ENCODE measurements around the gene EFL1. TPM values are rescaled to one million over a fixed set of nuclear protein-coding genes. Genes with fewer than 3 reads are reported as not detected.

Gene EFL1
- total RNA-seq, 2 donors from 2014 or later, result 22.7 to 29.3 TPM

- Histone ChIP-seq H3K27me3 (replicated peaks; ENCODE audit: insufficient read depth) (no peaks in the 10 kb centered on the region), H3K36me3 (no peaks in the 10 kb centered on the region), H3K9me3 (no peaks in the 10 kb centered on the region), H3K4me1 (replicated peaks) (no peaks in the 10 kb centered on the region), H3K4me3 (no peak overlapping the region), H3K27ac (peak overlapping the region in 1 of 2 donors; percentile 4)
- intact Hi-C loops (cut with DNase I), result loop anchor here (5.0 to 10.0 kb wide), 2 partner anchors 81 to 234 kb away; partner anchors contain the start of gene MEX3B
- no peak for DNase-seq (ENCODE audit: low spot score)
- 68% methylated on average over 5 of the region's 5 CpGs for WGBS
- no peak for TF ChIP-seq POLR2AphosphoS5 (IDR thresholded peaks at IDR 0.05)
- no peak for TF ChIP-seq POLR2A (IDR thresholded peaks at IDR 0.05)
- TF ChIP-seq CTCF (IDR thresholded peaks at IDR 0.05), result no peak
Observed at GRCh38 chr15:82128401-82129148, 134.0 kb downstream of the EFL1 start.

- DNase-seq (ENCODE audit: low spot score), result no peak
- intact Hi-C loops (cut with DNase I), result loop anchor here (5.0 to 10.0 kb wide), 2 partner anchors 80 to 233 kb away; partner anchors contain the start of gene MEX3B
- Histone ChIP-seq H3K27me3 (replicated peaks; ENCODE audit: insufficient read depth) (no peaks in the 10 kb centered on the region), H3K4me1 (replicated peaks) (no peaks in the 10 kb centered on the region), H3K27ac (no peak overlapping the region), H3K9me3 (no peaks in the 10 kb centered on the region), H3K4me3 (no peak overlapping the region), H3K36me3 (no peaks in the 10 kb centered on the region)
- TF ChIP-seq CTCF (IDR thresholded peaks at IDR 0.05) (no peak), POLR2AphosphoS5 (IDR thresholded peaks at IDR 0.05) (no peak), POLR2A (IDR thresholded peaks at IDR 0.05) (no peak)
Observed at GRCh38 chr15:82127581-82127980, 135.0 kb downstream of the EFL1 start.

- intact Hi-C loops (cut with DNase I), result loop anchor here (5.0 to 10.0 kb wide), 2 partner anchors 79 to 232 kb away; partner anchors contain the start of gene MEX3B
- Histone ChIP-seq H3K4me3 (no peak overlapping the region), H3K36me3 (no peaks in the 10 kb centered on the region), H3K4me1 (replicated peaks) (no peaks in the 10 kb centered on the region), H3K27me3 (replicated peaks; ENCODE audit: insufficient read depth) (no peaks in the 10 kb centered on the region), H3K9me3 (no peaks in the 10 kb centered on the region), H3K27ac (no peak overlapping the region)
- TF ChIP-seq POLR2A (IDR thresholded peaks at IDR 0.05) (no peak), CTCF (IDR thresholded peaks at IDR 0.05) (no peak), POLR2AphosphoS5 (IDR thresholded peaks at IDR 0.05) (no peak)
- 90% methylated on average over 3 of the region's 3 CpGs for WGBS
- no peak for DNase-seq (ENCODE audit: low spot score)
Observed at GRCh38 chr15:82126346-82126745, 136.2 kb downstream of the EFL1 start.

- Histone ChIP-seq H3K4me1 (replicated peaks) (no peaks in the 10 kb centered on the region), H3K27me3 (replicated peaks; ENCODE audit: insufficient read depth) (no peaks in the 10 kb centered on the region), H3K4me3 (no peak overlapping the region), H3K27ac (no peak overlapping the region), H3K36me3 (no peaks in the 10 kb centered on the region), H3K9me3 (no peaks in the 10 kb centered on the region)
- intact Hi-C loops (cut with DNase I), result loop anchor here (5.0 to 10.0 kb wide), 2 partner anchors 77 to 230 kb away; partner anchors contain the start of gene MEX3B
- TF ChIP-seq CTCF (IDR thresholded peaks at IDR 0.05) (no peak), POLR2A (IDR thresholded peaks at IDR 0.05) (no peak), POLR2AphosphoS5 (IDR thresholded peaks at IDR 0.05) (no peak)
- no peak for DNase-seq (ENCODE audit: low spot score)
- WGBS, result 89% methylated on average over 9 of the region's 9 CpGs
Observed at GRCh38 chr15:82124331-82125263, 137.9 kb downstream of the EFL1 start.
